ENCODE data around the gene NR1D1.
A peak's percentile ranks its signal among the peaks of the same experiment; 100 is the strongest.

Gene NR1D1

DNA sequence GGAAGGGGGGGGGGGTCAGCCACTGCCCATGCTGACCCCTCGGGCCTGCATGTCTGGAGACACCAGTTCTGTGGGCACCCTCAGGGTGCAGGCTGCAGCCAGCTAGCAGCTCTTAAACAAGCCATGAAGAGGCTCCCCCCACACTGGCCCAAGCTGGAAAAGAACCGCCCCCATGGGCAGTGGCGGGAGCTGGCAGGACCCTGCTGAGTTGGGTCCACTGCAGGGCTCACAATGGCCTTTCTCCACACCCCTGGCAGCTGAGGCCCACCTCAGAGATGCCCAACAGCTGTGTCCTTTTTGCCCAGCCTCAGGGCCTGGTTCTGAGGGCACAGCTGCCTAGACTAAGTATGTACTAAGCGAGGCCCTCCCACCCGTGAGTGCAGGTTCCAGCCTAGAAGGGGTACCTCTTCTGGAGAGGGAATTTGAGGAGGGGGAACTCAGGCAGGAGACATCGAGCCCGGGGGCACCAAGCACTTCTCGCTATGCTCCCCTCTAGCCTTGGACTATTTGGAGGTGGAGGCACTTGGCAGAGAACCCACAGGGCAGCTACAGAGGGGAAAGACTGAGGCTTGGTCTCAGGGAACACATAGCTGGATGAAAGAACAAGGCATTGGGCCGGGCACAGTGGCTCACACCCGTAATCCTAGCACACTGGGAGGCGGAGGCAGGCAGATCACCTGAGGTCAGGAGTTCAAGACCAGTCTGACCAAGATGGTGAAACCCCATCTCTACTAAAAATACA, 34.4 kb downstream of the NR1D1 start:
- Histone ChIP-seq H3K4me1 (ENCODE audit: control insufficient read depth, insufficient read depth, low read length) (peaks cover 80% of the 10 kb centered on the region), H3K36me3 (ENCODE audit: control insufficient read depth in 2 of 2, insufficient read depth in 2 of 2, low read length in 2 of 2) (no peaks in the 10 kb centered on the region), H3K27ac (ENCODE audit: low read length) (peak overlapping the region; percentile 86), H3K9me3 (ENCODE audit: control insufficient read depth in 2 of 2, low read length in 2 of 2) (no peaks in the 10 kb centered on the region), H3K4me3 (ENCODE audit: low read length in 2 of 2) (peak overlapping the region in 1 of 2 donors; percentile 49), H3K27me3 (ENCODE audit: control insufficient read depth in 1 of 2, insufficient read depth in 2 of 2, low read length in 2 of 2) (no peaks in the 10 kb centered on the region), H3K9ac (ENCODE audit: low read length in 2 of 2) (no peak overlapping the region)

- peaks cover 72% of the 10 kb centered on the region for H3K4me1 ChIP-seq (ENCODE audit: control insufficient read depth, insufficient read depth, low read length)
- peak overlapping the region; percentile 86 for H3K27ac ChIP-seq (ENCODE audit: low read length)
- peak overlapping the region; percentile 46 to 64 for H3K9ac ChIP-seq (ENCODE audit: low read length in 2 of 2)
- H3K27me3 ChIP-seq (ENCODE audit: control insufficient read depth in 1 of 2, insufficient read depth in 2 of 2, low read length in 2 of 2) = no peaks in the 10 kb centered on the region
- peak overlapping the region; percentile 95 for H3K4me3 ChIP-seq (ENCODE audit: low read length in 2 of 2)
- H3K9me3 ChIP-seq (ENCODE audit: control insufficient read depth in 2 of 2, low read length in 2 of 2) = no peaks in the 10 kb centered on the region
- no peaks in the 10 kb centered on the region for H3K36me3 ChIP-seq (ENCODE audit: control insufficient read depth in 2 of 2, insufficient read depth in 2 of 2, low read length in 2 of 2)
Observed at GRCh38 chr17:40064971-40065768, 35.2 kb downstream of the NR1D1 start.

DNA sequence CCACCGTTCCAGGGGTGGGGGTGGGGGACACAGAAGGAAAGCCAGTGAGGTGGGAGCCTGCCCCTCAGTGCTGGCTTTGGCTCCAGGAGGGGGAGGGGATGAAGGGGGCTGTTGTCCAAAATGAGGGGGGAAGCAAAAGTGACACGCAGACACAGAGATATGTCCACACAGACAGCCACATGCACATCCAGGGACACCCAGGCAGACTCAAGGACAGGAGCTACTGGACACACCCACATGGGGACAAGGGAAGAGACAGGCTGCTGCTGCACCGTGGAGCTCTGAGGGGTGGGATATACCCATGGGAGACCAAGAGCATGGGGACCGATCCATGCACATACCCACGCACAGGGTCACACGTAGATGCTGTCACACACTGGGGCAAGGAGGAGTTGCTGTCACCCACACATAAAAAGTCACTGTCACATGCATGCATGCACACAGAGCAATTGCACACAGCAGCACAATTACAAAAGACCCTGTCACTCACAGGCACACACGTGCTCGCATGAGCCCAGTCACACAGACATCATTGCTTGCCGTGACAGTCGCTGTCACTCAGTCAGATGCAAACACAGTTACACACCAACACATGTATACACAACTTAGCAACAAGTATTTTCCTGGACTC, 36.4 kb downstream of the NR1D1 start:
- Histone ChIP-seq H3K4me1 (ENCODE audit: control insufficient read depth, insufficient read depth, low read length) (peaks cover 61% of the 10 kb centered on the region), H3K27ac (ENCODE audit: low read length) (peak overlapping the region; percentile 86), H3K9me3 (ENCODE audit: control insufficient read depth in 2 of 2, low read length in 2 of 2) (no peaks in the 10 kb centered on the region), H3K9ac (ENCODE audit: low read length in 2 of 2) (peak overlapping the region; percentile 64 to 73), H3K36me3 (ENCODE audit: control insufficient read depth in 2 of 2, insufficient read depth in 2 of 2, low read length in 2 of 2) (no peaks in the 10 kb centered on the region), H3K4me3 (ENCODE audit: low read length in 2 of 2) (peak overlapping the region; percentile 95), H3K27me3 (ENCODE audit: control insufficient read depth in 1 of 2, insufficient read depth in 2 of 2, low read length in 2 of 2) (no peaks in the 10 kb centered on the region)

DNA sequence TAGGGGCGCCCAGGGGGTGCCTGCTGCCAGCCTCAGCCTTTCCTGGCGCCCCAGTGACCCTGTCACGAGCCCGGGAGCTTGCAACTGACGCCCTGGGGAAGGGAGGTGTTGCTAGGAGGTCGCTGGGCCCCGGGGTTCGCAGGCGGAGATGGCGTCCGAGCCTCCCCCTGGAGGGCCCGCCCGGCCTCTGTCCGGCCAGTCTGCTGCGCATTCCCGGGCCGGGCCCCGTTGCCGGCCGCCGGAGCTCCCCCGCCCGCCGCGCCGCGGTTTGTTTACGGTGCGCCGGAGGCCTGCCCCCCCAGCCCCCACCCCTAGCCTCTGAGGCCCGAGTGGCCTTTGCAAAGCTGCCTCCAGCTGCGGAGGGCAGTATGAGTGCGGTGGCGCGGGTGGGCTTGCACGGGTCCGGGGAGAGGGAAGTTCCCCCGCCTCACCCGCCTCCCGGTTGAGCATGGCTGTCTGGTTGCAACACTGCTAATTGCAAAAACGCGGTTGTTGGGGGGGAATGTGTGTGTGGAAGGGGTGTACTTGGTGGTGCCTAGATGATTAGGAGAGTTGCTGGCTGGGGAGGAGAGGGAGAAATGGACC, 37.1 kb downstream of the NR1D1 start:
- Histone ChIP-seq H3K36me3 (ENCODE audit: control insufficient read depth in 2 of 2, insufficient read depth in 2 of 2, low read length in 2 of 2) (no peaks in the 10 kb centered on the region), H3K9me3 (ENCODE audit: control insufficient read depth in 2 of 2, low read length in 2 of 2) (no peaks in the 10 kb centered on the region), H3K9ac (ENCODE audit: low read length in 2 of 2) (peak overlapping the region; percentile 73 to 87), H3K4me3 (ENCODE audit: low read length in 2 of 2) (peak overlapping the region; percentile 95), H3K4me1 (ENCODE audit: control insufficient read depth, insufficient read depth, low read length) (peaks cover 58% of the 10 kb centered on the region), H3K27ac (ENCODE audit: low read length) (peak overlapping the region; percentile 86), H3K27me3 (ENCODE audit: control insufficient read depth in 1 of 2, insufficient read depth in 2 of 2, low read length in 2 of 2) (no peaks in the 10 kb centered on the region)

GRCh38 chr17:40062329-40063186, 37.8 kb downstream of the NR1D1 start, which contains the start of gene THRA:
THRA (plus strand) TSS chr17:40062965; CDS start chr17:40074489, 11,524 bp downstream.
- H3K36me3 ChIP-seq (ENCODE audit: control insufficient read depth in 2 of 2, insufficient read depth in 2 of 2, low read length in 2 of 2) = no peaks in the 10 kb centered on the region
- H3K27ac ChIP-seq (ENCODE audit: low read length) = peak within 1 kb of the TSS; percentile 86
- H3K9ac ChIP-seq (ENCODE audit: low read length in 2 of 2) = peak within 1 kb of the TSS; percentile 73 to 87
- peaks cover 55% of the 10 kb centered on the region for H3K4me1 ChIP-seq (ENCODE audit: control insufficient read depth, insufficient read depth, low read length)
- peak within 1 kb of the TSS; percentile 95 for H3K4me3 ChIP-seq (ENCODE audit: low read length in 2 of 2)
- no peaks in the 10 kb centered on the region for H3K27me3 ChIP-seq (ENCODE audit: control insufficient read depth in 1 of 2, insufficient read depth in 2 of 2, low read length in 2 of 2)
- no peaks in the 10 kb centered on the region for H3K9me3 ChIP-seq (ENCODE audit: control insufficient read depth in 2 of 2, low read length in 2 of 2)

GRCh38 chr17:40061609-40062038, 38.8 kb downstream of the NR1D1 start:
- Histone ChIP-seq H3K36me3 (ENCODE audit: control insufficient read depth in 2 of 2, insufficient read depth in 2 of 2, low read length in 2 of 2) (no peaks in the 10 kb centered on the region), H3K9ac (ENCODE audit: low read length in 2 of 2) (peak overlapping the region in 1 of 2 donors; percentile 61), H3K27ac (ENCODE audit: low read length) (peak overlapping the region; percentile 53), H3K4me3 (ENCODE audit: low read length in 2 of 2) (peak overlapping the region in 1 of 2 donors; percentile 68), H3K27me3 (ENCODE audit: control insufficient read depth in 1 of 2, insufficient read depth in 2 of 2, low read length in 2 of 2) (no peaks in the 10 kb centered on the region), H3K4me1 (ENCODE audit: control insufficient read depth, insufficient read depth, low read length) (peaks cover 46% of the 10 kb centered on the region), H3K9me3 (ENCODE audit: control insufficient read depth in 2 of 2, low read length in 2 of 2) (no peaks in the 10 kb centered on the region)

DNA sequence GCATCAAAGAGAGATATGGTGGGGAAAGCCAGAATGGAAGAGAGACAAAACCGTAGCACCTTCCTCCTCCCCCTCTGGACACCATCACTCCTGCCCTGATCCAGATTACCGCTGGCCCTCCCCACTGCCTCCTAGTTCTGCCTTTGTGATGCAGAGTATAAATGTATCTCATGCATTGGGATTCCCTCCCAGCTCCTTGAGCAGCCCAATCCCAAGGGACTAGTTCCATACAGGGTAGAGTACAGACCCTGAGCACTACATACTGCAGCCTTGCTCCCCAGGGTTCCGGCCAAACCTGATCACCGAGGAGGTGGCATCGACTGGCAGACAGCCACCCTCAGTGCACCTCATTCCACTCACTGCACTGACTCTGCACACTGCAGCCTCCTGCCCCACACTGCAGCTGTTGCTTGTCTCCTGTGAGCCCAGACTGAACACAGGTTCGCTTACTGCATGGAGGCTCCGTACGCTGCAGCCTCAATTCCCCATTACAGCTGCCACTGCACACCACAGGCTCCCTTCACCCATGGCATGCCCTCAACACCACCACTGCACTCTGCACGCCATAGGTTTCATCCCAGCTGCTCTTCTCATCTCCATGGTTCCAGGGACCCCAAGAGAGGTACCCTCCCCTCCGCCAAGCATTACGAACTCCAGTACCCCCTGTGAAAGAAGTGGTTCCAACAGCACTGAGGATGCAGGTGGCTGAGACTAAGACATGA, 39.3 kb downstream of the NR1D1 start:
- Histone ChIP-seq H3K9ac (ENCODE audit: low read length in 2 of 2) (no peak overlapping the region), H3K4me3 (ENCODE audit: low read length in 2 of 2) (no peak overlapping the region)

DNA sequence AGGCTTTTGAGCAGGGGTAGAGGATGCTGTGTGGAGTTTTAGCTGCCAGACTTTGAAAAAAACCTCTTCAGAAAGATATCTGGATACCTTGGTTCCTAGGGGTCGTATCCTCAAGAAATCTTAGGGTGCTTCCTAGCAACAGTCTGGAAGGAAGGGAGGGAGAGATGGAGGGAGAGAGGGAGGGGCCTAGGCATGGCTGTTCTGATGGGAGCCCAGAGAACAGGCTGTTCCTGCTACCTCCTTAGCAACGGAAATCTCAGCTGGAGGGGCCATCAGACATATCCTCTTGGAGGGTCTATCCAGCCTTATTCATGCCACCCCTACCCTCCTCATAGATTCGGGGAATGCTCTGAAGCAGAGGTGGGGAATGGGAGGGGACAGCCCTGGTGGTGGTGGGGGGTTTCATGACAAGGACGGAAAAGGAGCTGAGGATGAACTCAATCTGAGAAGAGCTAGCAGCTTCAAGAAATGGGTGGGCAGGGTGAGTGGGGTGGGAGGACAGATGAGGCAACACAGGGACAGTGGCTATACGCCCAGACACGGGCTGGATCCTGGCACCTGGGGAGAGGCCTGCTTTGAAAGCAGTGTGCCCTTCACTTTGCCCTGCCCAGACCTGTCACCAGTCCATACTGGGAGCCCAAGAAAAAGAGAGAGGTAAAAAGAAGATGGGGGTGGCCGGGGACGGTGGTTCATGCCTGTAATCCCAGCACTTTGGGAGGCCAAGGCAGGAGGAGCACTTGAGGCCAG, 40.5 kb downstream of the NR1D1 start:
- peak overlapping the region; percentile 46 for H3K27ac ChIP-seq (ENCODE audit: low read length)
- H3K4me3 ChIP-seq (ENCODE audit: low read length in 2 of 2) = no peak overlapping the region
- no peaks in the 10 kb centered on the region for H3K36me3 ChIP-seq (ENCODE audit: control insufficient read depth in 2 of 2, insufficient read depth in 2 of 2, low read length in 2 of 2)
- no peaks in the 10 kb centered on the region for H3K9me3 ChIP-seq (ENCODE audit: control insufficient read depth in 2 of 2, low read length in 2 of 2)
- H3K4me1 ChIP-seq (ENCODE audit: control insufficient read depth, insufficient read depth, low read length) = peaks cover 30% of the 10 kb centered on the region
- H3K9ac ChIP-seq (ENCODE audit: low read length in 2 of 2) = no peak overlapping the region
- H3K27me3 ChIP-seq (ENCODE audit: control insufficient read depth in 1 of 2, insufficient read depth in 2 of 2, low read length in 2 of 2) = no peaks in the 10 kb centered on the region

More for the DNA sequence above, 39.3 kb downstream of the NR1D1 start:
- Histone ChIP-seq H3K4me1 (ENCODE audit: control insufficient read depth, insufficient read depth, low read length) (peaks cover 42% of the 10 kb centered on the region), H3K36me3 (ENCODE audit: control insufficient read depth in 2 of 2, insufficient read depth in 2 of 2, low read length in 2 of 2) (no peaks in the 10 kb centered on the region), H3K27ac (ENCODE audit: low read length) (peak overlapping the region; percentile 18), H3K9me3 (ENCODE audit: control insufficient read depth in 2 of 2, low read length in 2 of 2) (no peaks in the 10 kb centered on the region), H3K27me3 (ENCODE audit: control insufficient read depth in 1 of 2, insufficient read depth in 2 of 2, low read length in 2 of 2) (no peaks in the 10 kb centered on the region)

DNA sequence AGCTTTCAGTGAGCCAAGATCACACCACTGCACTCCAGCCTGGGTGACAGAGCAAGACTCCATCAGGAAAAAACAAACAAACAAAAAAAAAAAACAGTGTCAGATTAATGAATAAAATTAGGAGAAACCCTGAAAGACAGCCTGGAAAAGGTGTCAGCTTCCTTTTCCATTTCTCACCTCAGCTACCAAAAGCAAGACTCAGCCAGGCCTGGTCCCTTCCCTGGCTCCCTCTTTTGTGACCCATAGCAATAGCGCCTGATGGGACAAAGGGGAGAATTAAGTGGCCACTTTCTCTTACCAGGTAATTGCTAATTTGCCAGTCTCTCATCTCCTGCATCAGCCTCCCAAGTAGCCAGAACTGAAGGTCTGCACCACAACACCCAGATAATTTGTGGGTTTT, 41.5 kb downstream of the NR1D1 start:
- H3K36me3 ChIP-seq (ENCODE audit: control insufficient read depth in 2 of 2, insufficient read depth in 2 of 2, low read length in 2 of 2) = no peaks in the 10 kb centered on the region
- peaks cover 20% of the 10 kb centered on the region for H3K4me1 ChIP-seq (ENCODE audit: control insufficient read depth, insufficient read depth, low read length)
- no peak overlapping the region for H3K9ac ChIP-seq (ENCODE audit: low read length in 2 of 2)
- H3K27me3 ChIP-seq (ENCODE audit: control insufficient read depth in 1 of 2, insufficient read depth in 2 of 2, low read length in 2 of 2) = no peaks in the 10 kb centered on the region
- no peaks in the 10 kb centered on the region for H3K9me3 ChIP-seq (ENCODE audit: control insufficient read depth in 2 of 2, low read length in 2 of 2)
- H3K4me3 ChIP-seq (ENCODE audit: low read length in 2 of 2) = no peak overlapping the region
- peak overlapping the region; percentile 53 for H3K27ac ChIP-seq (ENCODE audit: low read length)
